Measurements from ENCODE around the gene KLHL36.
"Not testable (repeated sequence)": the region's sequence is repeated elsewhere in the genome, so short reads cannot be mapped to it uniquely, and the experiment has no call there.

Gene KLHL36

DNA sequence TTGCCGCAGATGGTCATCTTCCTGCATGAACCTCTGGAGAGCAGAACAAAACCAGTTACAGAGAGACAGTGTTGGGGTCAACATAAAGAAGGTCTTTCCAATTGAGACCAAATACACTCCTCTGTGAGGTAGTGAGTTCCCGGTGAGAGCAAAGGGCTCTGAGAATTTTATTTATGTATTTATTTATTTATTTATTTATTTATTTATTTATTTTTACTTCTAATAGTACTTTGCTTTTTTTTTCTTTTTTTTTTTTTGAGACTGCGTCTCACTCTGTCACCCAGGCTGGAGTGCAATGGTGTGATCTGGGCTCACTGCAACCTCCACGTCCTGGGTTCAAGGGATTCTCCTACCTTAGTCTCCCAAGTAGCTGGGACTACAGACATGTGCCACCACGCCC is 18.3 kb upstream of the KLHL36 start:
- no peak overlapping the region for H3K4me3 ChIP-seq (ENCODE audit: low read depth, low read length)
- TF ChIP-seq, protein P1, sequence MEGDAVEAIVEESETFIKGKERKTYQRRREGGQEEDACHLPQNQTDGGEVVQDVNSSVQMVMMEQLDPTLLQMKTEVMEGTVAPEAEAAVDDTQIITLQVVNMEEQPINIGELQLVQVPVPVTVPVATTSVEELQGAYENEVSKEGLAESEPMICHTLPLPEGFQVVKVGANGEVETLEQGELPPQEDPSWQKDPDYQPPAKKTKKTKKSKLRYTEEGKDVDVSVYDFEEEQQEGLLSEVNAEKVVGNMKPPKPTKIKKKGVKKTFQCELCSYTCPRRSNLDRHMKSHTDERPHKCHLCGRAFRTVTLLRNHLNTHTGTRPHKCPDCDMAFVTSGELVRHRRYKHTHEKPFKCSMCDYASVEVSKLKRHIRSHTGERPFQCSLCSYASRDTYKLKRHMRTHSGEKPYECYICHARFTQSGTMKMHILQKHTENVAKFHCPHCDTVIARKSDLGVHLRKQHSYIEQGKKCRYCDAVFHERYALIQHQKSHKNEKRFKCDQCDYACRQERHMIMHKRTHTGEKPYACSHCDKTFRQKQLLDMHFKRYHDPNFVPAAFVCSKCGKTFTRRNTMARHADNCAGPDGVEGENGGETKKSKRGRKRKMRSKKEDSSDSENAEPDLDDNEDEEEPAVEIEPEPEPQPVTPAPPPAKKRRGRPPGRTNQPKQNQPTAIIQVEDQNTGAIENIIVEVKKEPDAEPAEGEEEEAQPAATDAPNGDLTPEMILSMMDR (IDR thresholded peaks at IDR 0.05; ENCODE audit: low read depth, low read length) = no peak

DNA sequence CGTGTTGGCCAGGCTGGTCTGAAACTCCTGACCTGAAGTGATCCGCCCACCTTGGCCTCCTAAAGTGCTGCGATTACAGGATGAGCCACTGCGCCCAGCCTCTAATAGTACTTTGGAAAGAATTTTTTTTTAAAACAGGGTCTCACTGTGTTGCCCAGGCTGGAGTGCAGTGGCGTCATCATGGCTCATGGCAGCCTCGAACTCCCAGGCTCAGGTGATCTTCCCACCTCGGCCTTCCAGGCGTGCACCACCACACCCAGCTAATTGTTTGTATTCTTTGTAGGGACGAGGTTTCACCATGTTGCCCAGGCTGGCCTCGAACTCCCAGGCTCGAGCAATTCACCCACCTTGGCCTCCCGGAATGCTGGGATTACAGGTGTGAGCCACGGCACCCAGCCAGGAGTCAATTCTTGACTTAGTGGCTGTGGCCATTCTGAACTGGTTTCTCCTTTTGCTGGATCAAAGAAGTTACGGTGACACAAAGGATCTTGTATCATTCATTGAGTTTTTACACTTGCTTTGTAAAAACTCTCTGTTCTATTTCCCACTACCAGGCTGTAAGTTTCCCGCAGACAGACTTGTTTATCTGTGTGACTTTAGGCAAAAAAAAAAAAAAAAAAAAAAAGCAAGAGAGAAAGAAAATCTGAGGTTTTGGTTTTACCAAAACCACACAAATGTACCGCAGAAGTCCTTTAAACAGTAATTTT is 17.7 kb upstream of the KLHL36 start:
- TF ChIP-seq, protein P1 (IDR thresholded peaks at IDR 0.05; ENCODE audit: low read depth, low read length) = no peak
- no peak overlapping the region for H3K4me3 ChIP-seq (ENCODE audit: low read depth, low read length)

- TF ChIP-seq, protein P1 (IDR thresholded peaks at IDR 0.05; ENCODE audit: low read depth, low read length) = no peak
- no peak overlapping the region for H3K4me3 ChIP-seq (ENCODE audit: low read depth, low read length)
Observed at GRCh38 chr16:84631153-84631466, 17.2 kb upstream of the KLHL36 start.

DNA sequence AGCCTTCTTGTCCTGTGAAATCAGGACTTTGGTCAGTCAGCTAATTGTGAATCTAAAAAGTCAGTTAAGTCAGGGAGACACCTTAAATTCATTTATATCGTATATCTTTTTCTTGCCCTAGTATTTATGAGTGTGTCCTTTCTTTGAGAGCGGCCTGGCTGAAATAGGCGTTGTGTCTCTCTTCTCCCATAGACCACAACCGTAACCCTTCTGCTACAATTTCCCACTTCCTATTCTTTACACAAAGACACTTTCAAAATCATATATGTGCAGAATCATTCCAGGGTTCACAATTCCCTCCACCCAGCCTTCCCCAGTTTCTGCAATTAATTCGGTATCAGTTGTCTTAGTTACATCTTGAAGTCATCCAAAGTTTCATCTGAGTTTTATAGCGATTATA is 16.4 kb upstream of the KLHL36 start:
- no peak overlapping the region for H3K4me3 ChIP-seq (ENCODE audit: low read depth, low read length)
- TF ChIP-seq, protein P1 (IDR thresholded peaks at IDR 0.05; ENCODE audit: low read depth, low read length) = no peak

DNA sequence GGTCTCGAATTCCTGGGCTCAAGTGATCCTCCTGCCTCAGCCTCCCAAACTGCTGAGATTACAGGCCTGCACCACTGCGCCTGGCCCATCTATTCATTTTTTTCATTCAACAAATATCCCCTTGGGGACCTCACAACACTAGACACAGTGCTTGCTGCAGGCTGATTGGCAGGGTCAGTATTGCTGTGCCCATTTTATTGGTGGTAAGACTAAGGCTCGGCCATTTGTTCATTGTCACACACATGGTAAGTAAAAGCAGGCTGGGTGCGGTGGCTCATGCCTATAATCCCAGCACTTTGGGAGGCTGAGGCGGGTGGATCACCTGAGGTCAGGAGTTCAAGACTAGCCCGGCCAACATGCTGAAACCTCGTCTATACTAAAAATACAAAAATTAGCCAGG is 15.4 kb upstream of the KLHL36 start:
- not testable (repeated sequence) for H3K4me3 ChIP-seq (ENCODE audit: low read depth, low read length)

GRCh38 chr16:84633622-84634021 is 14.7 kb upstream of the KLHL36 start:
- no peak overlapping the region for H3K4me3 ChIP-seq (ENCODE audit: low read depth, low read length)
- TF ChIP-seq, protein P1 (IDR thresholded peaks at IDR 0.05; ENCODE audit: low read depth, low read length) = no peak

DNA sequence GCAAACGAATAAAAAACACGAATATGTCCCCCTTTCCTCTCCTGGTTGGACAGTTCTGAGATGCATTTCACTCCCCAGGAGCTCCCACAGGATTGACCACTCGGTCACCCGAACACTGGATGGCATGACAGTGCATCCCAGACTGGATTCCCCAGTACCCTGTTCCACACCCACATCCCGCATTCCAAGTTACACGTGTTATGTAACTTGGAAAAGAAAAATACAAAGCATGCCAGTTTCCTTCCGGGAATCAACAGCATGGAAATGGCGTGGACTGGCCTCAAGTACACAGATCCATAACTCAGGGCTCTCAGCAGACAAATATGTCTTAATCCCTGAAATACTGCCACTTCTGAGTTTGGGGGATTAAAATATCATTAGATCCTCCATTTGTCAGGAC is 12.6 kb upstream of the KLHL36 start:
- TF ChIP-seq, protein P1 (IDR thresholded peaks at IDR 0.05; ENCODE audit: low read depth, low read length) = no peak

DNA sequence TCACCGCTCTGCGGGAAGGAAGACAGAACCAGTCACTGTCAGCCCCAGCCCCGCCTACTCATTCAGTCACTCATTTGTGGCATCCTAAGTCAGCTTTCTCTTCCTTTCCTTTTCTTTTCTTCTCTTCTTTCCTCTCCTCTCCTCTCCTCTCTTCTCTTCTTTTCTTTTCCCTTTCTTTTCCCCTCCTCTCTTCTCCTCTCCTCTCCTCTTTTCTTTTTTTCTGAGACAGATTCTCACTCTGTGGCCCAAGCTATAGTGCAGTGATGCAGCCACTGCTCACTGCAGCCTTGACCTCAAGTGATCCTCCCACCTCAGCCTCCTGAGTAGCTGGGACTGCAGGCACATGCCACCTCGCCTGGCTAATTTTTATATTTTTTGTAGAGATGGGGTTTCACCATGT is 10.6 kb upstream of the KLHL36 start:
- TF ChIP-seq, protein P1 (IDR thresholded peaks at IDR 0.05; ENCODE audit: low read depth, low read length) = no peak
- no peak overlapping the region for H3K4me3 ChIP-seq (ENCODE audit: low read depth, low read length)

More for the DNA sequence above, 12.6 kb upstream of the KLHL36 start:
- no peak overlapping the region for H3K4me3 ChIP-seq (ENCODE audit: low read depth, low read length)
